NCI-H526 treated with DMSO at 0.1 percent for 48 hours (cell line): Measurements from ENCODE around the gene TIAM2.

Experiments
- DNase-seq: peaks from one replicate; lab custom pipeline; 2025; lab: John Stamatoyannopoulos, UW

TIAM2 gene

DNA sequence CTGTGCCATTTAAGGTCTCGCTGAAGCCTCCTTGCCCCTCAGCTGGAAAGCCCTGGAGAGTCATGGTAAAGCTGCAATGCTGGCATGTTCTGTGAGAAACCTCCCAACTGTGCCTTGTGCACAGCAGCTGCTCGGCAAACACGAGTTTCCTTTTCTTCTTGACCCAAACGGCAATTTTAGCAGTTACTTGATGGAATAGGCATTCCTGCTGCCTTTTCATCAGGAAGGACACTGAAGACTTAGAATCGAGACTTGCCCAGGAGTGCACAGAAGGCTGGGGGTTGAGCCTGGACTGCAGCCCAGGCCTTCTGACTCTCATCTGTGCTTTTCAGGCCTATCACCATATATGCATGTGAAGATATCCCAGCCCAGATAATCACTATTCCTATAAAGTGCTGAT, 240.0 kb downstream of the TIAM2 start:
- no peak for DNase-seq

DNA sequence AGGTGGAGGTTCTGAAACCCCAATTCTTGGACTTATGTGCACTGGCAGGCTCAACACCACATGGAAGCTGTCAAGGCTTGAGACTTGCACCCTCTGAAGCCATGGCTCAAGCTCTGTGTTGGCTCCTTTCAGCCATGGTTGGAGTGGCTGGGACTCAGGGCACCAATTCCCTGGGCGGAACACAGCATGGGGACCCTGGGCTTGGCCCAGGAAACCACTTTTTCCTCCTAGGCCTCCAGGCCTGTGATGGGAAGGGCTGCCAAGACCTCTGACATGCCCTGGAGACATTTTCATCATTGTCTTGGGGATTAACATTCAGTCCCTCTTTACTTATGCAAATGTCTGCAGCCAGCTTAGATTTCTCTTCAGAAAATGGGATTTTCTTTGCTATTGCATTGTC, 242.5 kb downstream of the TIAM2 start:
- no peak for DNase-seq

DNA sequence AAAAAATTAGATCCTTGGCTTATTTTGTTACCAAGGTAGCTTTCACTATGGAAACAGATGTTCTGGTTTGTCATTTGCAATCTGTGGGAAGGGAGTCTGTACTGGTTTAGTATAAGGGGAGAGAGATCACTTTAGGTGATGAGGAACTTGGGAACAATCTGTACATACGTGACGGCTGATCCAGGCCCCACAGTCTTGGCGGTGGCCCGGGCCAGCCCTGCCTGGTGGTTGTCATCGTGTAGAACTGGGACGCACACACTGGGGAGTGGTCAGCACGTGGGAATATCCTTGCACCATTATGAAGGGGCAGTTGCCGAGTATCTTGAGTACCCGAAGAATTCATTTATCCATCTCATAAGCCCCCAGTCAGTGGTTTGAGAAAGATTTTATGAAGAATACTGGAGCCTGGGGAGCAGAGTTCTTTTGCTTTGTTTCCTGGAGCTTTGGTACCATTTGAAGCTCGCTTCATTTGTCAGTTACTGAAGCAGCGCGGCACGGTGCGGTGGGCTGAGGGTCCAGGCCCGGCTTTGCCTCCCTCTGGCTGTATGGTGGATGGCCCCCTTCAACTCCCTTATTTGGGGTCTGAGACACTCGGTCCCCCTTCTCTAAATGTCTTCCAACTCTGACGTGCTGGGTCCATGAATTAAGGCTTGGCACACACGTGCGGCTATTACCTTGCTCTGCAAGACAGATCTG, 245.9 kb downstream of the TIAM2 start:
- no peak for DNase-seq

DNA sequence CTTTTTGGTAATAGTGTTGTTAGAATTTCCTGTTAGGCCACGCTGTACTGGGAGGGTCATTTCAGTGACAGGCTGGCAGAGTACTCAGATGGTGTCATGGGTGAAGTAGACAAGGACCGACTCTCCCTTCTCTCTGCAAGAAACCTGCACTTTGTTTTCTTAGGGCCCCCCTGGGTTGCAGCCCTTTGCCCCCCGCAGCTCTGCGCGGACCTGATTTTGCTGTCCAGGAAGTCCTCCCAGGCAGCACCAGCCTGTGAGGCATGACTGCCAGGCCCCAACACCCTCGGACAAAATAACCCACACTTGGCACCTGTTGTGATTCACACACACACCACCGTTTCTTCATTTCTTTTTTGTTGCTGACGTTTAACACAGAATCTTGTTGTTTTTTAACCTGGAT, 246.9 kb downstream of the TIAM2 start:
- DNase-seq = no peak

DNA sequence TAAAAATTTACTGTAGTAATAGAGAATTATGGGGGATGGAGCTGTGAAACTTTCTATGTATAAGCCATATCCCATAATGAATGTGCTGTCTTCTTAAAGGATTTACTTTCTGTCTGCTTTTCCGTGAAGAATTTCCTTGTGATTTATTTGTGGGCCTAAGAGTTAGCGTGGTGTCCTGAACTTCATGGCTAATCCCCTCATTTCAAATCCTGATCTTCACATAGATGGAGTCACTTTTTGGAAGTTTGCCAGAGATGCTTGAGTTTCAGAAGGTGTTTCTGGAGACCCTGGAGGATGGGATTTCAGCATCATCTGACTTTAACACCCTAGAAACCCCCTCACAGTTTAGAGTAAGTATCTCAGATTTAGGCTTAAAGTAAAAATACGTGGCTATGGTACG, 249.3 kb downstream of the TIAM2 start:
- no peak for DNase-seq

DNA sequence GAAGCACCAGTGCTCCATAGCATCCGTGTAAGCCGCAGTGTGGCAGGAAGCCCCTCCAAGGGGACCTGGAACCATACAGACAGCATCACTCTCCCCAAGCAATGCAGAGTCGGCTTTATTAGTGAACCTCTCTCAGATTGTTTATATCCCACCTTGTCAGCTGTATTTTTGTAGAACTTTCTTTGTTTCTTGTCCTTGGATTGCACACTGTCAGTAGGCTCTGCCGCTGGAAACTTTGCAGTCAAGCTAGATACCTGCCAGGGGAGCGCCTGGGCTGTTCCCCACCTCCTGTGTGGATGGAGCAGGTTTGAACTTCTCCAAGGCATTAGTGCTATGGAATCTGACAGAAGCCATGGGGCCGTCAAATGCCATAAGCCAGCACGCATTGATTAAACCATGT, 250.1 kb downstream of the TIAM2 start:
- no peak for DNase-seq

DNA sequence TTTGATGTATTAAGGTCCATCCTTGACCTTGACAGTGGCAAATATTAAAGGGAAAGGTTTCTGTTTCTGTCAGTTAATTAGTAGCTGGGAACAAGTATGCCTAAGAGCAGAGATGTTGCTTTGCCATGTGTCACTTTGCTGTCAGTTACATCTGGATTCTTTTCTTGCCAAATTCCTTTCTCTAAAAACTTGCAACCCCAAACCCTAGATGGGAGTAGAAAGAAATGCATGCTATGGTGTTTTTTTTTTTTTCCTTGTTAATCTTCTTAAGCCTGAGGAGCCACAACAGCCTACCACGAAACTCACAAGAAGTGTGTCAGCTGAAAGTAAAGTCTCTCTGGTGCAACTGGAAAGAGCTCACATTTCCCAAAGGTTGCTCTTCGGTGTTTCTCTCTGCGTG, 250.7 kb downstream of the TIAM2 start:
- DNase-seq = no peak

DNA sequence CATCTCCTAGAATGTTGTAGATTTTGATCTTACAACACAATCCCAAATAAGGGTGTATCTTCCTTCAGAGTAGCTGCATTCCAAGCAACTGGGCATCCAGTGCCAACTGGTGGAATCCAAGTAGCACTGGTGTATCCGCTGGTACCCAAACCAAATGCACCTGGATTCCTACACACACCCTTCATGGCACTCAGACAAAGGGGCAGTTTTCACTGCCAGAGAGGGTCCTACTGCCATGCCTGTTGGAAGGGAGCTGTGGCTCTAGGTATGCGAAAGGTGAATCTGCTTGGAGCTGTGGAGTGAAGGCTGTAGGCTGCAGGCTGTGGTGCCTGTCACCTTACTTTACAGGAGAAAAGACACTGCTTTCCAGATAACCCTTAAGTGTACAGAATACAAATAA, 251.7 kb downstream of the TIAM2 start:
- DNase-seq = no peak

DNA sequence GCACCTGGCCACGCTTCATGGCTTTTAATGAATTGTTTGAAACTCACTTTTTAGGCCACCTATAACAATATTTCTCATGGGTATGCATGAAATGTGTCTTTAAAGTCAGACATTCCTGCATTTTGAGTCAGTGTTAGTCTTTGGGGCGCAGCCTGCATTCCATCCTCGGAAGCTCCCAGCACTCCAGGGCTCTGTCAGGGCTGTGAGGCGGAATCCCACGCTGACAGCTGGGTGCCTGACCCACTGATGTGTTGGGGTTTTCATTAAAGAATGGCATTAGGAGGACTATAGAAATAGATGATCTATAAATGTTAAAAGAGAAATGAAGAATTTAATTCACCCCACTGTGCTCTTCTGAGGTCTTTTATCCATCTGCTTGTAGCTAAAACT, 252.5 kb downstream of the TIAM2 start:
- no peak for DNase-seq

DNA sequence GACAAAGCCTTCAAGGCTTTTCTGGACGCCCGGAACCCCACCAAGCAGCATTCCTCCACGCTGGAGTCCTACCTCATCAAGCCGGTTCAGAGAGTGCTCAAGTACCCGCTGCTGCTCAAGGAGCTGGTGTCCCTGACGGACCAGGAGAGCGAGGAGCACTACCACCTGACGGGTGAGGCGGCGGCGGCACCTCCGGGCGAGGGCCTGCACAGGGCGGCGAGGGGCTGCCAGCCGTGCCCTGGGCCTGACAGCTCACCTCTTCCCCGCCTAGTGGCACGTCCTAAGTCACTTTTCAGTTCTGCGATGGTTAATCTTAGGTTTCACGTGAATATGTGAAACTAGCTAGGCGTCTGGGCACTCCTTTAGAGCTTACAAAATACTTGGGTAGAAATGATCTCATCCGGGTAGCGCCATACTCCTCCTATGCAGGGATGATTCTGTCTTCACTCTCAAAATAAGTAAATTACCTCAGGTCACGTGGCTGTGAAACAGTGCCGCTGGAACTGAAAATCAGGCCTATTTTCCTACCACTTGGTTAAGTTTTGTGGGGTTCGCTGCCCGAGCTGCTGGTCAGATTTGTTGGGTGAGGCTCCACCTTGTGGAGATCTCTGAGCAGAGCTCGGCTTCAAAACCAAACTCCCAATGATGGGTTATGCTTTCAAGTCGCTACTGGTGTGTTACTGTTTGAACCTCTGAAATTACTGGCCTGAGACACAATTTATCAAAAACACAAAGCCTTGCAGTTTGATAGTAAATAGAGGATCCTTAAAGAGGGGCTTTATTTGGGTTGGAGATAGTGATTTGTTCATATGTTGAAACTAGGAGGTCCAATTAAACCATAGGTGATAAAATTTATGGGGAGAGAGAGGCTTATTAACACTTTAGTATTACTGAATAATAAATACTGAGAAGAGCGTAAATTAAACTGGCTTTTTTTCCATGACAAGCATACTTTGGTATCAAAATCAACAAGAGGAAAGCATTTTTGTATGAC, 253.2 kb downstream of the TIAM2 start:
- DNase-seq = peak; percentile 5

DNA sequence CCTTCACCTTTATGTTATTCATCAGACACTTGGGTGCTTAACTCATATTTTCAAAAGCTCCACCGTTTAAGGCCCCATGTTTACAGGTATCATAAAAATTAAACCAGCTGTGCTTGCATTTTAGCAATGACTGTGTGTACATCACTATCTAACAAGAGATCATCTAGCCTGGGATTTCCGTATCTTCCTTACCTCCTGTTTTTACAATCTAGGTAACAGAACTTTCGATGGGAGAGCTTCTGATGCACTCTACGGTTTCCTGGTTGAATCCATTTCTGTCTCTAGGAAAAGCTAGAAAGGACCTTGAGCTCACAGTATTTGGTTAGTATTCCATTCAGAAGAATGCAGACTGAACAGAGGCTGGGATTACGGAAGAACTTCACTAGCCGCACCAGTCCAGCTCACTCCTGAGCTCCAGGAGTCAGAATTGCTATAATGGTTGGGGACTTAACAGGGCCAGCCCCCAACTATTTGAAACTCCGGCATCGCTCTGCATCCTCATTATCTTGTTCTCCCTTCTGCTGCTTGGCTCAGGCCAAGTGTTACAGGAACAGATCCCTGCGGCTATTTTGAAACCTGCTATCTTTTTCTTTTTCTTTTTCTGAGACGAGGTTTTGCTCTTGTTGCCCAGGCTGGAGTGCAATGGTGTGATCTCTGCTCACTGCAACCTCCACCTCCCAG, 255.7 kb downstream of the TIAM2 start:
- no peak for DNase-seq

DNA sequence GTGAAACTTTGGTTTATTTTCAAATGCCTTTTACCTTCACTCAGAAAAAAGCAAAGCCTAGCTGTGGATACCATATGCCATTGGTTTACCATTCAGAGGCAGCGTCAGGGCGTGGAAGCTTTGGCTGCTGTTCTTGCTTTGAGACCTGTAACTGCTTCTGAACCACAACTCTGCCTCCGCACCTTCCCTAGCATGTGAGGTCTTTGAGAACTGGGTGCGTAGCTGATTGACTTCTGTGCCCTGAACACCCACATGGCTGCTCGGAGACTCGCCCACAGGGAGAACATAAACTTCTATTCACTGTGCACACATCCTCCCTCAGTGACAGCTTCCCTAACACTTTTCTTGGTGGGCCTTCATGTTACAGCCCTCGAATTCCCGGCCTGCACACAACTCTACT, 257.5 kb downstream of the TIAM2 start:
- no peak for DNase-seq

DNA sequence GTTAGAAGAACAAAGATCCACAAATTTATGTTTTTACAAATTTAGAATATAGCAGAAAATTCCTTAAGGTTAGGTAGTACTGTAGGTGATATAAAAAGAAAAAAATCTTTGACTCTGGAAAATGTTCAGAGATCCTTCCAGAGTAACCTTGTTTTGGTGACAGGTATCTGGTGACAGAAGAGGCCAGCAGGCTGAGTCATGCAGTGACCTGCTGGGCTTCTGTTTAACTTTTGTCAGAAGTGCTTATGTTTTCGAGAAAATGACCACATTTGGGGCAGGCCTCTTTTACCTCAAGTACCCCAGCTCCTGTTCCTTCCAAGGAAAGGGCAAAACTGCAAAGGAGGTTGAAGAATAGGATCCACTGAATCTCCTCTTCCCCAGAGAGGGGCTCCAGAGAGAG, 258.2 kb downstream of the TIAM2 start:
- no peak for DNase-seq

DNA sequence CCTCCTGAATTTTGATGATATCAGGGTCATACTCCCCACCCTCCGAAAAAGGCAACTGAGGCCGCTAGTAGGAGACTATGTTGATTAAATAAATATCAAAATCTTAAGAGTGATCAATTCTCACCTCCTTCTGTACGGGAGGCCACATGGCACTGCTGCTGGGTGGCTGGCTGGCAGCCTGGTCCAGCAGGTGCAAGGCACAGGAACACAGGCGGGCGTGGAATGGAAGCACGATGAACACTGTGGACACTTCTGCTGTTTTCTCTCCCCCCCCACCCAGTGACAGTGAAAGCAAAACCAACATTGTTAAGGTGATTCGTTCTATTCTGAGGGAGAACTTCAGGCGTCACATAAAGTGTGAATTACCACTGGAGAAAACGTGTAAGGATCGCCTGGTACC, 259.0 kb downstream of the TIAM2 start:
- no peak for DNase-seq

DNA sequence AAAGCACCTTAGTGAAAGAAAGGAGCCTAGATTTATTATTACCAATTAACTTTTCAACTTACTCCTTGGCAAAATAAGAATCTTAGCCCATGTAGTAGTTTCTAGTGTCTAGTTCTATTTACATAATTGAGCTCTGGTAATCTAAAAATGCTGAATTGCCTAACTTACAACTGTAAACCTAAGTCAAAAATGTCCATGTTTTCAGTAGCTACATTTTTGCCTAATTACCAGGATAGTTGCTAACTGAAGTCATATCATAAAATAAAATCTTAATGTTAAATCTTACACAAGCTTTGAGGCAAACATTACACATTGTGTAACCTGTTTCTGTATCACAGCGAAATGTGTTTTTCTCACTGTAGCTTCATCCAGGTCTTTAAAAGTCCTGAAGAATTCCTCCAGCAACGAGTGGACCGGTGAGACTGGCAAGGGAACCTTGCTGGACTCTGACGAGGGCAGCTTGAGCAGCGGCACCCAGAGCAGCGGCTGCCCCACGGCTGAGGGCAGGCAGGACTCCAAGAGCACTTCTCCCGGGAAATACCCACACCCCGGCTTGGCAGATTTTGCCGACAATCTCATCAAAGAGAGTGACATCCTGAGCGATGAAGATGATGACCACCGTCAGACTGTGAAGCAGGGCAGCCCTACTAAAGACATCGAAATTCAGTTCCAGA, 261.1 kb downstream of the TIAM2 start:
- no peak for DNase-seq

DNA sequence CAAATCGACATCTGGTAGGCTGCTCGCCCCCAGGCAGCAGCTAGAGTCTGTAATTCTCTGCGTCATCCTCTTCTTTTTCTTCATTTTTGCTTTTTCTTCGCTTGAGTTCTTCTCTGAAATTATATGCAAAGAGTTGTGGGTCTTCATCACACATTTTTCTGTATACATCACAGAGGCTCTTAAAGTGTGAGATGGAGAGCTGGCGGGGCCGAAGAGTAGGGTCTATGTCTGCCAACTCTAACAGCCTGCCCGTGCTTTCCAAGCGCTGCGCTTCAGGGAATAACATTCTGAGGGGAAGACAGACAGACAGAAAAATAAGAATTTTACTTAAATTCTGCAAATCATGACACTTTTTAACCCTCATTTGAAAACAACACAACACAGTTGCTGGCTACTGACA, 262.7 kb downstream of the TIAM2 start:
- no peak for DNase-seq

DNA sequence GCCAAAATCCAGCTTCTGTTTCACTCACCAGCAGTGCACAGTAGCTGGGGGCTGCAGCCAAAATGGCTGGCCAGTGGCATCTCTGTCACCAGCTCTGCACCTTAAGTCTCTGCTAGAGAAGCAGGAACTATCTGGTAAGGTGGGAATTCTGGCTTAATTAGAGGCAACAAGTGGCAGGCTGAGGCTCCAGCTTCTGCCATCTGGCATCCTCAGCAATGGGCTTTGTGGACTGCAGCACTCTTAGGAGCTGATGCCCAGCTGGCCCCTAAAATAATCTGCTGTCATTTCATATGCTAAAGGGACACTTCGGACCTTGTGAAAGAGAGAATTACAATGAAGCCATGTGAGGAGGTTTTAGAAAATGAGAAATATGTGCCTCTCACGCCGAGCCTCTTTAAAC, 264.1 kb downstream of the TIAM2 start:
- DNase-seq = no peak

DNA sequence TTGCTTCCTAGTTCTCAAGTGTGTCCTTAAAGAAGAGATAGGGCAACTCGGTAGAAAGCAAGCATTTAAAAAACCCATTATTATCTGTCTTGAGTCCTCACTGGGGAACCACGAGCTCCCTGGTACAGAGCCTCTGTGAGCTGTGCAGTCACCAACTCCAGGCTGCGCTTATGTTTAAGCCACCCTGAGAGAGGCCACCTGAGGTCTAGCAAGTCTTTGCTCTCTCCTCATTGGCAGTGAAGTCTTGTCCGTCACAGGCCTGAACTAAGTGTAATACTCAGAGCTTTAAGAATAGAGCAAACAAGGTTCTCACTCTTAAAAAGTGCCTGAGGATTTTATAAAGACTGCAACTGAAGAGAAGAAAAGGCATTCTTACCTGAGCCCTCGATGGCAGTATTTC, 264.8 kb downstream of the TIAM2 start:
- DNase-seq = no peak

DNA sequence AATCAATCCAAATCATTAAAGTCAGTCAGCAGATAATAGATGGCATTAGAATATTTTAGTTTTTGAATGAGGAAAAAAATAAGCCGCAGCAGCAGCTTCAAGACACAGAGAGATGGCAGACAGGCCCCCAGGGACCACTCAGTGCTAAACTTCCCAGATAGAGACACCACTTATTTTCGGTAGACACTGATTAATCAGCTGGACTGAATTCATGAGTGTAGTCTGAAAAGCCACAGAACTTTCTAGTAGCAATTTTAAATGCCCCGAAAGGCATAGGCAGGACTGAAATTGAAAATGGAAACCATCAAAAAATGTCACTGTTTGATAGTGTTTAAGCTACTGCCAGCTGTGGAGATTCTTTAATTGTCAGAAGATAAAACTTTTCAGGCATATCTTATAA, 265.6 kb downstream of the TIAM2 start:
- DNase-seq = no peak

DNA sequence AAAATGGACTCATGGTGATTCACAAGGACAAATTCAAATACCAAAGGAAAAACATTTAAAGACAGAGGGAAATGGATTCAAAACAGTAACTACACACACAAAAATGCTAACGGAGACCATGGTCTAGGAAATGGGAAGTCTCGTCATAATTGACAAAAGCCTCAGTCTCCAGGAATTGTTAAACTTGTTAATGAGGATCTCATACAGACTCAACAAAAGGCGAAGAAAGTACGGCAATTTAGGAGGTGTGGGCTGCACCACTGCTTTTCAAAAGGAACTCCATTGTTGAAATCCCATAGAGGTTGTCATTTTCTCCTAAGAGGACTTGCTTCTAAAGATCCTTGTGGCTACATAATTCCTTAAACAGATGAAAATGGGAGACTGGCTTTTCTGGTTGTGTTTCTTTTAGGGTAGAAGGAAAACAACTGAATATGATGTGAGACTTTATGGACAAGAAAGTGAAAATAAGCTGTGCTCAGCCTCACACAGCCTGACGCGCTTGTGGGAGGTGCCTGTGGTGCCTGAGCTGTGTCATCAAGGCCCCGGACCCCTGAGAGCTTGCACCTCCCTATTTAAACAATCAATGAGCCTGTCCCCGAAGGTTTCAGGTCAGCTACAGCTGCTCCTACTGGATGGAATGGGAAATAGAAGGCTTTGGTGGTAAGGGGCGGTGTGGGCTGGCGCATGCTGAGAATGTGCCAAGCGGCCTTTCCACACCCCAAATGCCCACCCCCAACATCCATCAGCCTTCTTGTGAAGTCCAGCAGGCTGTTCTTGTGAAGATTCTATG, 266.2 kb downstream of the TIAM2 start:
- DNase-seq = no peak

DNA sequence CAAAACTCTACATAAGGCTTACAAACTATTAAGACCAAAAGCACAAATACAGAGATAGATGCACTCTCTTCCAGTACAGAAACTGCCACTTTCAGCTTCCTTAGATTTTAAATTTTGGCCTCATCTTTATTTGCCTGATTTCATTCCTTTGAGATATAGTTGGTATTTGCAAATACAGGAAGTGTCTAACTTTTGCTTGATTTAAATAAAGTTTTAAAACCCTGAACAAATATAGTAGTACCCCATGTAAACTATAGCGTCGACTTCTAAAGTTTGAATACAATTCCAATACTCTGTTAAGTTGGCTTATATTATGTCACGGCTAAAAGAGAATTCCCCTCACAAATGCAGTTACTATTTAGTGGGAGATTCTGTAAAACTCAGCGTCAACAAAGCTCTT, 267.5 kb downstream of the TIAM2 start:
- DNase-seq = no peak
